Epithelial cell of esophagus (primary cell): ENCODE data around the gene HS6ST1.

ENCODE experiments used
- DNase-seq: peaks from one replicate; pipeline ENCODE4 v3.0.0; 2010; ENCODE audit warnings: low read depth
- H3K4me3 ChIP-seq: 2 replicates; pipeline ENCODE4 v1.5.1; 2011; ENCODE audit warnings: mild to moderate bottlenecking, low read length, control low read depth
- TF ChIP-seq, protein P1 (sequence below): IDR thresholded peaks from 2 replicates; pipeline ENCODE4 v1.5.1; 2011; ENCODE audit warnings: low read depth, mild to moderate bottlenecking, low read length, control low read depth, inconsistent platforms; ENCODE audit not compliant: insufficient read depth; ENCODE audit errors: missing control alignments

The HS6ST1 gene

DNA sequence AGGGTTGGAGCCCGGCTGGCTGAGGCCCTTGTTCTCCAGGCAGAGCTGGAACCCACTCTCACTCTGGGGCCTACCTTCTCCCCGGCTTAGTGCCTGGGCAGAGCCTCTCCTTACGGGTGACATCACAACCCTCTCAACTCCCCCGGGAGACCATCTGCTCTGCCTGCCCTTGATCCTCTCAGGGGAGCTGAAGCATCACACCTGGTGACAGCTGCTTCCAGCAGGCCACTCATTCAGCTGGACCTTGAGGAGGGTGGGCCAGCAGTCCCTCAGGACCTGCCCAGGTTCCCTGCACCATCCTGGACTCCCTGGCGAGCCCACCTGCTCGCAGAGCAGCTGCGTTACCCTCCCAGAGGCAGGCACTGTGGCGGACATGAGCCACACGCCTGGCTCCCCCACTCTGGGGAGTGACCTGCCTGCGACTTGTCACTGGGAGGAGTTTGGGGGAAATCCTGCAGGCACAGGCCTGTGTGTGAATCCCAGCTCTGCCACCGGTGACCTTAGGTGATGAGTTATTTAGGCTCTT, 13.1 kb downstream of the HS6ST1 start:
- DNase-seq = peak; percentile 88
- peak overlapping the region; percentile 28 for H3K4me3 ChIP-seq
- TF ChIP-seq, protein P1, sequence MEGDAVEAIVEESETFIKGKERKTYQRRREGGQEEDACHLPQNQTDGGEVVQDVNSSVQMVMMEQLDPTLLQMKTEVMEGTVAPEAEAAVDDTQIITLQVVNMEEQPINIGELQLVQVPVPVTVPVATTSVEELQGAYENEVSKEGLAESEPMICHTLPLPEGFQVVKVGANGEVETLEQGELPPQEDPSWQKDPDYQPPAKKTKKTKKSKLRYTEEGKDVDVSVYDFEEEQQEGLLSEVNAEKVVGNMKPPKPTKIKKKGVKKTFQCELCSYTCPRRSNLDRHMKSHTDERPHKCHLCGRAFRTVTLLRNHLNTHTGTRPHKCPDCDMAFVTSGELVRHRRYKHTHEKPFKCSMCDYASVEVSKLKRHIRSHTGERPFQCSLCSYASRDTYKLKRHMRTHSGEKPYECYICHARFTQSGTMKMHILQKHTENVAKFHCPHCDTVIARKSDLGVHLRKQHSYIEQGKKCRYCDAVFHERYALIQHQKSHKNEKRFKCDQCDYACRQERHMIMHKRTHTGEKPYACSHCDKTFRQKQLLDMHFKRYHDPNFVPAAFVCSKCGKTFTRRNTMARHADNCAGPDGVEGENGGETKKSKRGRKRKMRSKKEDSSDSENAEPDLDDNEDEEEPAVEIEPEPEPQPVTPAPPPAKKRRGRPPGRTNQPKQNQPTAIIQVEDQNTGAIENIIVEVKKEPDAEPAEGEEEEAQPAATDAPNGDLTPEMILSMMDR = no peak

DNA sequence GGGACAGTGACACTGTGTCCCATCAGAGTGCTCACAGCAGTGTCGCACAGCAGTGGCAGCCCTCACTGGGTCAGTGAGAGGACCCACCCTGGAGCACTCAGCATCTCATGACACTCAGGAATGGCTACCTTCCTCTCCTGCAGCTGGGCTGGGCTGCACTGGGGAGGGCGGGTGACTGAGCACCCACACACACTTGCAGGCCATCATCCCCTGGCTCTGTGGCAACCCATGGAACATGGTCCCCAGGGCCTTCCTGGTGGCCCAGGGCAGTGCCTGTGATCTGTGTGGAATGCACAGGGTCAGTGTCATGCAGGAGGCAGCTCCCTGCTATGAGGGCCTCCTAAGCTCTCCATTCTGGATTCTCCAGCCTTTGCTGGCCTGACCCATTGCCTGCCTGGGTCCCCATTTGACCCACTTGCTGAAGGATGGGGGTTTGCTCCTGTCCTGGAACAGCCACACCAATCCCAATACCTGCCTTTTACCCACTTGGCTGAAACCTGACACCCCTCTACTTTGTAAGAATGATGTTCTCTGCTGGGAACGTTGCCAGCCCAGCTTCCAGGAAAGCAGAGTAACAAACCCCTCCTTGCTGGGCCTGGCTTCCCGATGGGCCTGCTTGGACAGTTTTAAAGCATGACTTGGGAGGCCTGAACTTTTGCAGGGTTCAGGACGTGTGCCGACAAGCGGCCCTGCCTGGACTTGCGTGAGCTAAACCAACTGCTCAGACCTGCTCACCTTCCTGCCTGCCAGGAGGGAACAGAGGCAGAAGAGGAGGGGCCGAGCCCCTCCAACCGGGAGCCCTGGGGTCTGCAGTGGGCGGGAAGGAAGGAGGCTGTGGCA, 13.7 kb downstream of the HS6ST1 start:
- TF ChIP-seq, protein P1 = no peak
- peak overlapping the region; percentile 28 for H3K4me3 ChIP-seq
- DNase-seq = peak; percentile 100

DNA sequence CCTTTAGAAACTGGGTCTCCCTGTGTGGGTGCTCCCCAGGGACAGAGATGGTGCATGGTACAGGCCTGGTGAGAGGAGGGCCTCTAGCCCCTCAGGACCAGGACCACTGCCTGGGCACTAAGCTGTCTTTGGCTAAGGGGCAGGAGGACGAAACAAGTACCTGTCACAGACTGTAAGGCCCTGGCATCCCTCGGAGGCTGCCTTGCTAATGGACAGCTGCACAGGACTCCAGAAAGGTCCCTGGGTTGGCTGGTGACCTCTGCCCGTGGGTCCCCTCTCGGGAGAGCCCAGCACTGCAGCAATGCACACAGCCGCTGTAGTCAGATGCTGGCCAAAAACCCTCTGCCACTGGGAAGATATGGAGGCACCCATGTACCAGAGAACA, 14.3 kb downstream of the HS6ST1 start:
- TF ChIP-seq, protein P1 = no peak
- H3K4me3 ChIP-seq = no peak overlapping the region
- no peak for DNase-seq

DNA sequence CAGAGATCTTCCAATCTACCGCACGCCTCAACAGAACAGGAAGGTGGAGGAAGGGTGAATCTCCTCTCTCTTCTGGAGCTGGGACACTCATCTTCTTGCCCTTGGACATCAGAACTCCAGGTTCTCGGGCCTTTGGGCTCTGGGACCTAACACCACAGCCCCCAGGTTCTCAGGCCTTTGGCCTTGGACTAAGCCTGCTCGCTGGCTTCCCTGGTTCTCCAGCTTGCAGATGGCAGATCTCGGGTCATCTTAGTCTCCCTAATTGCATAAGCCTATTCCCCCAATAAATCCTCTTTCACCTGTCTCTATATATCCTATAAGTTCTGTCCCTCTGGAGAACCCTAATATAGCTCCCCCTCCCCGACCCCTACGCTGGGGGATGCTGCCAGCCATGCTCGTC, 14.8 kb downstream of the HS6ST1 start:
- TF ChIP-seq, protein P1 = no peak
- H3K4me3 ChIP-seq = no peak overlapping the region

DNA sequence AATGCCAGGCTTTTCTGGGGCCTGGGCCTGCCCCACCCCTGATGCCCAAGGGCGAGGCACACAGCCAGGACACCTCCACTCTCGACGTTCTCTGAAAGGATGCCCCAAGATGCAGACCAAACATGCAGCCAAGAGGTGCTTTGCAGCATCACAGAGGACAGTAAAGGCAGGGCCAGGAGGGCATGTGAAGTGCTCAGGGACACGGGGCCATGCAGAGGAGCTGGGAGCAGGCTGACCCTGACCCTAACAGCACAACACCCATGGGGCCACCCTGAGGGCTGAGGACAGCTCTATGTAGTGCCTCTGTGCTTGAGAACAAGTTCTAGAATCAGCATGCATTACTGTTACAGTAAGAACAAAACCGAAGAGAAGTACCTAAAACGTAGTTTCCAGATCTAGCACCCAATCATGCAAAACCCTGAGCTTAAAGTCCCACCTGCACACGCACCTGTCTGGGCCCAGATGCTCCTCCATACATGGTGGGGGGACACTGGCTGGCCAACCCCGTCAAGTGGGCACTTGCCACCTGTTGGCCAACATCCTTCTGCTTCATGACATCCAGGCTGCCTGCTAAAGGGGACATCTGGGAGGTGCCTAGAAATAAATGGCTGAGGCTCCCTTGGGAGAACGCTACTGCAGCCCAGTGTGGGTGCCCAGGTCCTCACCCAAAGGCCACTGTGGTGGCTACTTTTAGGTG, 15.4 kb downstream of the HS6ST1 start:
- no peak overlapping the region for H3K4me3 ChIP-seq
- TF ChIP-seq, protein P1 = no peak
- DNase-seq = no peak

More for the DNA sequence above, 14.8 kb downstream of the HS6ST1 start:
- no peak for DNase-seq

DNA sequence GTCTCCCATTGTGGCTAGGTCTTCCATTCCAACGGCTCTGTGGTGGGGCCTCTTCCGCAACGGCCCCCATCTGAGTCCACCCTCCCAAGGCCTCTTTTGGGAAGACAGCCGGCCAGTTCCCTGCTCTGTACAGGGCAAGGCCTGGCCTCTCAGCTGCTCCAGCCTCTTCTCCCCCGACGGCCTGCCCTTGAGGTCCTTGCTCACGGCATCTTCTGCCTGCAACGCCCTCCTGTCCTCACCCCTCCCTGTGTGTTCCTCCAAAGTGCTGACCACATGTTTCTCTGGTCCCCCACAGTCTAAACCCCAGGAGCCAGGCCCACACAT, 16.0 kb downstream of the HS6ST1 start:
- H3K4me3 ChIP-seq = no peak overlapping the region
- no peak for DNase-seq
- TF ChIP-seq, protein P1 = no peak
